Cerebellar cortex (tissue), 1 donor: Measurements from ENCODE around the gene IFI16.

Source experiments
- DNase-seq: peaks from one replicate; pipeline ENCODE4 v3.0.0-alpha.2; 2015; ENCODE audit warnings: low spot score

The IFI16 gene

DNA sequence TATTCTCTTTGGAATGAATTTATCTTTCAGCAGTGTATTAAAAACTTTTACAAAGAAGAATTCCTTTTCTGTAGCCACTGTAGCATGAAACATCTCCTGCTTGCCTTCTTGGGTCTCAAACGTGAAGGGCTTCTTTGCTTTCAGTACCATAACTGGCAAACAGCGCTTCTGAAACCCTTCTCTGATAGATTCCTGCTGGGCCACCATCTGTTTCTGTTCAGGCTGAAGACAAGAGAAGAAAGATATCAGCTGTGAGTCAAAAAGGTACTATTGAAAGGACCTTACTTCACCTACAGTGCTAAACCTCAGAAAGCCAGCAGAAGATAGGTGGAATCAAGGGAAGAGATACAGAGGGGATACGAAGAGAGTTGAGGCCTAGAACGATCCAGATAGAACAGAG, 56.4 kb downstream of the IFI16 start:
- peak; percentile 52 for DNase-seq

GRCh38 chr1:159067699-159068621, 58.3 kb downstream of the IFI16 start:
- no peak for DNase-seq

DNA sequence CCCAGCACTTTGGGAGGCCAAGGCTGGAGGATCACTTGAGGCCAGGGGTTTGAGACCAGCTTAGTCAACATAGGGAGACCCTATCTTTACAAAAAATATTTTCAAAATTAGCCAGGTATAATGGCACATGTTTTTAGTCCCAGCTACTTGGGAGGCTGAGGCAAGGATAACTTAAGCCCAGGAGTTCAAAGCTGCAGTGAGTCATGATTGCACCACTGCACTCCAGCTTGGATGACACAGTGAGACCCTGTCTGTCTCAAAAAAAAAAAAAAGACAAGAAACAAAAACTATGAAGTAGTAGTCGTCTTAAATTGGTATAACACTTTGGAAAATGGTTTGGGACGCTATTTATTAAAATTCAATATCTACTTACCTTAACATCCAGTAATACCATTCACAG, 59.2 kb downstream of the IFI16 start:
- no peak for DNase-seq

GRCh38 chr1:159071970-159072582, 62.4 kb downstream of the IFI16 start:
- DNase-seq, result peak; percentile 61

DNA sequence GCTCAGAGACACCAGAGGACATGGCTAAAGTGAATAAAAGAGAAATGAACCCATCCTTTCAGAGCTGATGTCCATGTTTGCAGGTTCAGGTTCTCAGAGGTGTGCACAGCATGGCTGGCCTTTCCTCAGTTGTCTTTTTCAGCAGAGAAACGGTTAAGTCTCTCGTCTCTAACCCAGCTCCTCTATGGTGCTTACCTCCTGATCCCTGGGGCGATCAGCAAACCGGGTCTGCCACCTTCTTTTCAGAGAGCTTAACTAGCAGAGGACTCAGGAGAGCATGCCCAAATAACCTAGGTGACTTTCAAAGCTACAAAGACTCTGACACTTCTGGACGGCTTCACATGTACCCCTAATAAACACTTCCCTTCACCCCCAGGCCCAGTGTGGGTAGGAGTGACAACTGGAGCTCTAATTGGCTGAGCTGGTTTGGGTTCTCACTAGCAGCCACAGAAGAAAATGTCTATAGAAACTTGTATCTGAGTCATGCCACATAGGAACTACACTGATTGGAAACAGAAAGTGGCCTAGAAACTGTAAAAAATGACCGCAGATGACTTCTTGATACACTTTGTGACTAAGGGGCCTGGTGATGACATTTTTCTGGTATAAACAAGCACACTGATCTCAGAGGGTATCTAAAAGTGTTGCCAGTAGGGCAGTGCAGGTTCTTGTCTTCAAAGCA, 66.9 kb downstream of the IFI16 start, which contains the start of gene AIM2:
TSS of gene AIM2 (minus strand) at position 329 of the 682 bp plus-strand sequence. CDS start 3,267 bp downstream, outside the sequence.
- DNase-seq, result no peak

GRCh38 chr1:159077120-159077961, 67.6 kb downstream of the IFI16 start:
- no peak for DNase-seq

GRCh38 chr1:159079525-159079924, 69.8 kb downstream of the IFI16 start:
- DNase-seq, result no peak

- no peak for DNase-seq
These were observed 71.9 kb downstream of the IFI16 start for GRCh38 chr1:159081626-159082025.

DNA sequence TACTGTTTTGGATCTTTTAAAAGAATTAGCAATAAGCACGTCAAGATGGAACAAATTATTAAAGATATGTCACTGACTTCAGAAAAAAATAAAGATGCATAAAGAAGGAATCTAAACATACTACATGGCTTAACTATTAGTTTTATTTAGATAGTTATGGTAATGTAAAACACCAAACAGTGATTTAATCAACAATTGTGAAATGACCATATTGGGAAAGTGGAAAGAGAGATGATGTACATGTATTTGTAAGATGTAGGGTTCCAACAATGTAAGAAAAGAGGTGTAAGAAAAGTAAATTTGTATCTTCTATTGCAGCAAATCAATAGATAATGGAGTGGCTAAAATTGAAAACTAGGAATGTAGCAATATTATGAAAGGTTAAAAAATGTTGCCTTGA, 73.3 kb downstream of the IFI16 start:
- no peak for DNase-seq

- DNase-seq, result no peak
These were observed 74.4 kb downstream of the IFI16 start for GRCh38 chr1:159084152-159084551.

DNA sequence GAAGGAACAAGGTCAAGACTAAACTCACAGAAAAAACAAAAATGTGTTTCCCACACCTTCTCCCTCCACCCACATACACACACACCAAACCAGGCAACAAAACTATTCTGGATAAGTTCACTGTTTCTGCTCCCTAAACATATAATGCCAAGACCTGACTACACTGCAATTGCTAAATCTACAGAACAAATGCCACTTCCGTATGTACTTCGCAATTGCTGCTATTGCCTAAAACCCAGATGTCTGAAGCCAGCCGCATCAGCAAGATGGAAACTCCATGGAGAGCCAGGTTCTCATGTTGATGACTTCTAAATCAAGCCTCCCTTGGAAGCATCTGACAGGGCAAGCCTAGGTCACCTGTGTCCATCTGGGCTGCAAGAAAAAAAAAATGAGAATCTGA, 75.2 kb downstream of the IFI16 start:
- no peak for DNase-seq

- no peak for DNase-seq
These were observed 78.3 kb downstream of the IFI16 start for GRCh38 chr1:159088050-159088449.

DNA sequence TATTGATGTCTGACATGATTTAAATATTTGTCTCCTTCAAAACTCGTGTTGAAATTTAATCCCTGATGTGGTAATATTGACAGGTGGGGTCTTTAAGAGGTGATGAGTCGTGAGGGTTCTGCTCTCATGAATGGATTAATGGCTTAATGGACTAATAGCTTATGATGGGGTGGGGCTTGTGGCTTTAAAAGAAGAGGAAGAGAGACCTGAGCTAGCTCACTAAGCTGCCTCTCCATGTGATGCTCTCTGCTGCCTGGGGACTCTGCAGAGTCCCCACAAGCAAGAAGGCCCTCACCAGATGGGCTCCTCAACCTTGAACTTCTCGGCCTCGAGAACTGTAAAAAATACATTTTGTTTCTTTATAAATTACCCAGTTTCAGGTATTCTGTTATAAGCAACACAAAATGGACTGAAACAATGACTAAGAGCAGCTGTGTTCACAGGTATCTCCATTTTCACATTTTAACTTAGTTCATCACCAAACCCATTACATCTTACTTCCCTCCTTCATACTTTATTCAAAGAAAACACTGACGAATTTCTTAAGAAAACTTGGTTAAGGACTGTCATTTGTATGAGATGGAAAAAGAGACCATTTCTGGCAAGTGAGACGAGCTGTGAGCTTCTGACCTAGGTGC, 79.0 kb downstream of the IFI16 start:
- no peak for DNase-seq

DNA sequence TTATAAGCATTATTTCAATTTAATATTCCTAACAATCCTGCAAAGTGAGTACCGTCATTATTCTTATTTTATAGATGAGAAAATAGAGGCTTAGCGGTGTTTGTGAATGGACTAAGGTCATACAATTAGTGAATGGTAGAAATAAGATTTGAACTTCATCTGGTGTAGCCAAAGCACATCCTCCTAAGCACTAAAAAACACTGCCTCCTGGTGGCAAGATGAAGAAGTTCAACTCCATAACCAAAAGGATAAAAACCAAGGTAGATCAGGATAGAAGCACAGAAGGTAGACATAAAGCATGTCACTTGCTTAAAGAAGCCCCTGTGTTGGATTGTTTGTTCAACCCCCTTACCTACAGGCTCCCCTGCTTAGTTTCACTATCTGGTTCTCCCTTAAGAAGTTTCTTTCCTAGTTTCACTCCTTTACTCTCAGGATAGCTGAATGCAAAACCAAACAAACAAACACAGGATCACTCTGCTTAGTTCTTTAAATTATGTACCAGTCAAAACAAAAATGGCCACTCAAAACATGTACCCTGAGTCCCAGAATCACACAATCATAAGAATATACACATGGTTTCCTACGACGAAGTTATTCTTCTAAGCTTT, 79.6 kb downstream of the IFI16 start:
- no peak for DNase-seq

- no peak for DNase-seq
These were observed 80.8 kb downstream of the IFI16 start for GRCh38 chr1:159090286-159091179.

GRCh38 chr1:159091180-159091560, 81.5 kb downstream of the IFI16 start:
- DNase-seq, result no peak

GRCh38 chr1:159091607-159092031, 81.9 kb downstream of the IFI16 start:
- DNase-seq, result no peak

- no peak for DNase-seq
These were observed 82.5 kb downstream of the IFI16 start for GRCh38 chr1:159092036-159092760.

- DNase-seq, result no peak
These were observed 88.9 kb downstream of the IFI16 start for GRCh38 chr1:159098596-159098995.
